DMS53 treated with DMSO at 0.1 percent for 48 hours (cell line): Measurements from ENCODE around the gene CD82.
"Not testable (repeated sequence)": the region's sequence is repeated elsewhere in the genome, so short reads cannot be mapped to it uniquely, and the experiment has no call there.

Experiments
- DNase-seq: peaks from one replicate; lab custom pipeline; 2025; ENCODE audit not compliant: unreplicated experiment; lab: John Stamatoyannopoulos, UW

The CD82 gene

DNA sequence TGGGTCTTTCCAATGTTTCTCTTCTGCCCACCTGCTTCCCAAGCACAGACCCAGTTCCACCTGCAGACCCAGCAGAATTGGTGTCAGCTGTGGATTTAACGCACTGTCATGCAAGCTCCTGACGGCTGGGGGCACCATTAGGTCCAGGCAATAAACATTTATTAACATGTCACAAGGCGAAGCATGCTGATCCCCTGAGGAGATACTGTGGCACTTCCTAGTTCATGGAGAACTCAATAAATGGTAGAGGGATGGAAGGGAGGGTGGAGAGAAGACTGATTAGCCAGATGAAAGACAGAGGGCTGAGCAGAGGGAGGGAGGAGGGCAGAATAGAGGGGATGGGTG lies 93.0 kb downstream of the CD82 start:
- DNase-seq = no peak

GRCh38 chr11:44659641-44660040 lies 94.2 kb downstream of the CD82 start:
- no peak for DNase-seq

DNA sequence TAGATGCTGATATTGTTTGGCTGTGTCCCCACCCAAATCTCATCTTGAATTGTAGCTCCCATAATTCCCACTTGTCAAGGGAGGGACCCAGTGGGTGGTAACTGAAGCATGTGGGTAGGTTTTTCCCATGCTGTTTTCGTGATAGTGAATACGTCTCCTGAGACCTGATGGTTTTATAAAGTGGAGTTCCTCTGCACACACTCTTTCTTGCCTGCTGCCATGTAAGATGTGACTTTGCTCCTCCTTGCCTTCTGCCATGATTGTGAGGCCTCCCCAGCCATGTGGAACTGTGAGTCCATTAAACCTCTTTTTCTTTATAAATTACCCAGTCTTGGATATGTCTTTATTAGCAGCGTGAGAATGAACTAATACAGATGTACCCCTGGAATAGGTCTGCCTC lies 95.1 kb downstream of the CD82 start:
- not testable (repeated sequence) for DNase-seq

- DNase-seq = no peak
Measured at GRCh38 chr11:44661311-44661717, 95.9 kb downstream of the CD82 start.
